HG03095 (cell line): ENCODE measurements around the gene ODAD4.

Experiments
- ATAC-seq: cut with Tn5 transposase; IDR thresholded peaks from one replicate; pipeline ENCODE4 v1.9.1; 2021; ENCODE audit warnings: moderate library complexity; ENCODE audit not compliant: unreplicated experiment

Gene ODAD4

DNA sequence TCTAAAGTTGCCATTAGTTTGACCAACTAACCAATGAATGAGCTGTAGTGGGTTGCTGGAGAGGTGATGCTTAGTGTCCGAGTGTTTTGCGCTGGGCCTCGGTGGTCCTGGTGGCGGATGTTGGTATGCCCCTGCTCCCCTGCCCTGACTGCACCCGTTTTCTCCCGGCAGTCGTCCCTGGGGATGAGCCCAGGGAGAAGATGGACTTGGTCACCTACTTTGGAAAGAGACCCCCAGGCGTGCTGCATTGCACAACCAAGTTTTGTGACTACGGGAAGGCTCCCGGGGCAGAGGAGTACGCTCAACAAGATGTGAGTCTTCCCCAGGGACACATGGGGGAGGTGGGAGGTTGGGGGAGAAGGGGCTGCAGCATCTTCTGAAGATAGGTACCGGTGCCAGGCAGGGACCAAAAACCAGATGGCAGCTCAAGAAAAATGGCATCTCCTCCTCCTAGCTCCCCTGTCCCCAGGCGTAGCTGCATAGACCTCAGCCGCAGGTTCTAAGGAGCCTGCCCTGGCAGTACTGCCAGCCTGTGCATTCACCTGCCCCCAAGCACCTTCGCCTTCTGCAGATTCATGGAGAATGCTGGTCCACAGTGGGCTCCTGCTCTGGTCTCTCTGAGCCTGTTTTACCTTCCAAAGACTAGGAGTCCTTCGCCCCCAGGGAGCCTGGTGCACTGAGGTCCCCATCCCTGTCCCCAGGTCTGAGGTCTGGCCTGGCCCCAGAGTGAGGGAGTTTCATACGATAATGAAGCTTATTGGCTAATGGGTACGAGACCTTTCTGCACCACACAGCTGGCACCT lies 41.5 kb downstream of the ODAD4 start:
- no peak for ATAC-seq

GRCh38 chr17:41972571-41973407 lies 42.4 kb downstream of the ODAD4 start:
- no peak for ATAC-seq

DNA sequence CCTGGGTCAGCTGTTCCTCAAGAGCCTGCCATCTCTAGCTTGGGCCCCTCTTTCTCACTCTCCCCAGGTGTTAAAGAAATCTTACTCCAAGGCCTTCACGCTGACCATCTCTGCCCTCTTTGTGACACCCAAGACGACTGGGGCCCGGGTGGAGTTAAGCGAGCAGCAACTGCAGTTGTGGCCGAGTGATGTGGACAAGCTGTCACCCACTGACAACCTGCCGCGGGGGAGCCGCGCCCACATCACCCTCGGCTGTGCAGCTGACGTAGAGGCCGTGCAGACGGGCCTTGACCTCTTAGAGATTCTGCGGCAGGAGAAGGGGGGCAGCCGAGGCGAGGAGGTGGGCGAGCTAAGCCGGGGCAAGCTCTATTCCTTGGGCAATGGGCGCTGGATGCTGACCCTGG lies 43.0 kb downstream of the ODAD4 start:
- no peak for ATAC-seq

DNA sequence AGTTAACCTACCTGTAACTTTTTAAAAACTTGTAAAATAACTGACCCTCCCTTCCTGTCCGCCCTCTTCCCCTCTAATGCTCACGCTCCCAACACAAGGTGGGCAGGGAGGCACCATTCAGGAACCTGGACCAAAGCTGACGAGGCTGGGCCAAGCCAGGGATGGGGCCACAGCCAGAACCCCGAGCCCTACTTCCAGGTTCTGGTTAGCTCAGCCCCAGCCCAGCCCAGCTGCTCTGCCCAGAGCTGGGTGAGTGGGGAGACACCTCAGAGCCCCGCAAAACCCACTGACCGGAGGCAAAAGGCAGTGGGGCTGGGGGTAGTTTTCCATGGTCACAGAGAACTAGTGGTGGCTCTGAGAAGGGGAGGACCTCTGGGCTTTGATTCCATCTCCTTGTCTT lies 43.6 kb downstream of the ODAD4 start:
- no peak for ATAC-seq

DNA sequence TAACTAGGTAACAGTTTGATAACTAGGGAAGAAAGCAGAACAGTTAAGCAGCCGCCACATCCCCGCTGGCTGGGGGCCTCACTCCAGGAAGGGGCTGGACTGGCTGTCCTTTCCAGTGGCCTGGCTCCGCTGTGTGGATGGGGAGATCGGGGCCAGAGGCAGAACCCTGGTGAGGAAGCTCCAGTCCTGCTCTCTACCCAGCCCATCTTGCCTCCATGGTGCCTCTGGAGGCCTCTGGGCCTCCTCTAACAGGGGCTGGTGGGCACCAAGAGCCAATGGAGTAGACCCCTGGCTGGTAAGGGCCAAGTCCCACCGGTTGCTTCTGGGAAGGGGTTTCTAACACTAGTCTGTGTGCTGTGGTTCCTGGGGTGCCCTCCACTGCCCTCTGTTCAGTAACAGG lies 44.2 kb downstream of the ODAD4 start:
- no peak for ATAC-seq

- ATAC-seq: no peak
Measured at GRCh38 chr17:41975099-41976083, 45.0 kb downstream of the ODAD4 start.

DNA sequence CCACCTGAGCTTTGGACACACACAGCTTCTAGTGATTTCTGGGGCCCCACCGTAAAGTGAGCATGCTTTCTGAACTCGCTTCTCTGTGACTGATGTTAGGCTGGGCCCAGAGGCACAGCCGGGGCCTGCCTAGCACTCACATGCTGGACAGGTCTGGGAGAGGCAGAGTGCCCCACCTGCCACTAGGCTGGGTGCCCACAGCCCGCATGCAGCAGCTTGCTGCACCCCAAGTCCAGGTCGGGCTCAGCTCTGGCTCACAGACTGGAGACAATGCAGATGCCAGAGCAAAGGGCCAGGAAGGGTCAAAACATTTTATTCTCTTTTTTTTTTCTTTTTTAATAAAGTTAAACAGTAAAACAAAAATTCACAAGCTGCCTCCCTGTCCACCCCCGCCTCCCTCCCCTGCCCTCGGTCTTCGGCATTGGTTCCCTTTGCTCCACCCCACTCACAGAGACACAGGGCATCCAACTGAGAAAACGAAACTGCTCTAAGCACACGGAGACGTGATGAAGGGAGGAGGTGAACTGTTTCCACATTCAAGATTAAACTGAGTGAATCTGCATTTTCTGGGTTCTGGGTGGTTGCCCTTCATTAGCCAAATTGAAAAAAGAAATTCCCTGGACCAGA lies 45.8 kb downstream of the ODAD4 start:
- no peak for ATAC-seq

DNA sequence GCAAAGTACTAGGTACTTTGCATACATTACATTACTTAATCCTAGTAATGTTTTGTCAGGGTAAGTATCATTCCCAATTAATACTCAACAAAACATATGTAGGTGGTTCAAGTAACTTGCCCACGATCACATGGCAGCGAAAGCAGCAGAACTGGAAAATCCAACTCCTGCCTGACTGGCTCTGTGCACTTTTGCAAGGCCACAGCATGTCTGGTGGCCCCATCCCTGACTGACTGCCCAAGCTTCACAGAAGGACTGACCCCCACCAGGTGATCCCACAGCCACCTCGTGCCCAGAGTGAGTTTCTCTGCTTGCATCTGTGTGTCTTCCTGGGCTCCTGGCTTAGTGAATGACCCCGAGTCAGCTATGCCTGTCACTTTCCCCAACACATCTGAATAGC lies 47.6 kb downstream of the ODAD4 start:
- ATAC-seq: no peak

DNA sequence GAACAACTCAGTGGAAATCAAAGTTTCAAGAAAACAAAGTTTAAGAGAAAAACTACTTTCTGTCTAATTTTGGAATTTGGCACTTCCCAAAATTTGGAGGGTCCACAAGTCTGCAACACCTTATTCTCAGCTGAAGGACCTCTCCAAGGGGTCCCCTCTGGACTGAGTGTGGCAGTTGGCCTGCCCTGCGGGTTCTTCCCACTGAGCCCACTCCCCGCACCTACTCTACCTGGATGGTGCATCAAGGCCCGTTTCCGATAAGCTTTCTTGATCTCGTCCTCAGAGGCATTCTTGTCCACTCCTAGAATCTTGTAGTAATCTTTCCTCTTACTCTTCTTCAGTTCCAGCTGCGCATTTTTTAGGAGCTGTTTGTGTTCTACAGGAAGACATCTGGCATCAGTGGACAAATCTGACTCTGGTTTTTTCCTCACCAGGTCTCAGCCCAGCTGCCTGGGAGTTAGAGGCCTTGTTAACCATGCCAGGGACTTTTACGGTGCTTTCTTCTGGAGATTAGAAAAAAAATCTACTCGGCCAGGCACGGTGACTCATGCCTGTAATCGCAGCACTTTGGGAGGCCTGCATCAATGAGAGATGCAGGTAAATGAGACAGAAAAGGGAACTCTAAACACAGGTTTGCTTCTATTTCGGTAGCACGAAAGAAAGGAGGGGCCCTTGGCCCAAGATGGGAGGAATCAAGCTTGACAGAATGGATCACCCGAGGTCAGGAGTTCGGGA lies 51.8 kb downstream of the ODAD4 start:
- ATAC-seq: no peak

DNA sequence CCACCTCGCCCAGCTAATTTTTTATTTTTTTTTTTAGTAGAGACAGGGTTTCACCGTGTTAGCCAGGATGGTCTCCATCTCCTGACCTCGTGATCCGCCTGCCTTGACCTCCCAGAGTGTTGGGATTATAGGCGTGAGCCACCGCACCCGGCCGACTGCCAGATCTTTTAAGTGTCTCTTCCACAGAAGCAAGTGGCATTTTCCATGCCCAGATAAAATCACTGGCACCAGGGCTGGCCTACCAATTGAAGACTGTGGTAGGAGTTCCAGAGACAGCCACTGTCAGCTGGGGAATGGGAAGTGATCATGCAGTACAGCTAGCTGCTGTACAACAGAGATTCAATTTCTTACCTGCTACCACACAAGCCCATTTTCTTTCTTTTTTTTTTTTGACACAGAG lies 54.0 kb downstream of the ODAD4 start:
- no peak for ATAC-seq

DNA sequence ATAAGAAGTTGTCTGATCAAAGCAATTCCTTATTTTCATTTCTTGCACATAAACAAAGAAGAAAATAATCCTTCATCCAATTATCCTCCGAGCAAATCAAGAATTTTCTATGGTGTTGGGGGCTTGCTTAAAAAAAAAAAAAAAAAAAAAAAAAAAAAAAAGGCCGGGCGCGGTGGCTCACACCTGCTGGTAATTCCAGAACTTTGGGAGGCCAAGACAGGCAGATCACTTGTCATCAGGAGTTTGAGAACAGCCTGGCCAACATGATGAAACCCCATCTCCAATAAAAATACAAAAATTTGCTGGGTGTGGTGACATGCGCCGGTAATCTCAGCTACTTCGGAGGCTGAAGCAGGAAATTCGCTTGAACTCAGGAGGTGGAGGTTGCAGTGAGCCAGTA lies 55.5 kb downstream of the ODAD4 start:
- ATAC-seq: no peak

- ATAC-seq: no peak
Measured at GRCh38 chr17:41986634-41987033, 56.2 kb downstream of the ODAD4 start.

DNA sequence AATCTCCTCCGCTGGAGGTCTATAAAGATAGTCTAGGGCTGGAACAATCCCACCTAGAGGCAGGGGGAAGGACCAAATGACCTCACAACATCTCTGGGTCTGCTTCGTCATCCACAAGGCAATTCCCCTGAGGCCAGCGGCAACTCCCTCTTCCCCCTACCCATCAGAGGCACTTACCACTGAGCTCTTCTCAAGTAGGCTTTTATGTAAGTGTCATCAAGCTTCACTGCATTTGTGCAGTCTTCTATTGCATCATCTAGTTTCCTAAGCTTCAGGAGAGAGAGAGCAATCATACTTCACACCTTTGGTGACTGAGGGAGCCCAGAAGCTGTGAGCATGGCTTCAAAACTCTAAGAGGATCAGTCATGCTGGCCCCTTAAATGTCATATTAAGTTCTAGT lies 57.2 kb downstream of the ODAD4 start:
- no peak for ATAC-seq

- ATAC-seq: no peak
Measured at GRCh38 chr17:41988418-41988817, 58.0 kb downstream of the ODAD4 start.

DNA sequence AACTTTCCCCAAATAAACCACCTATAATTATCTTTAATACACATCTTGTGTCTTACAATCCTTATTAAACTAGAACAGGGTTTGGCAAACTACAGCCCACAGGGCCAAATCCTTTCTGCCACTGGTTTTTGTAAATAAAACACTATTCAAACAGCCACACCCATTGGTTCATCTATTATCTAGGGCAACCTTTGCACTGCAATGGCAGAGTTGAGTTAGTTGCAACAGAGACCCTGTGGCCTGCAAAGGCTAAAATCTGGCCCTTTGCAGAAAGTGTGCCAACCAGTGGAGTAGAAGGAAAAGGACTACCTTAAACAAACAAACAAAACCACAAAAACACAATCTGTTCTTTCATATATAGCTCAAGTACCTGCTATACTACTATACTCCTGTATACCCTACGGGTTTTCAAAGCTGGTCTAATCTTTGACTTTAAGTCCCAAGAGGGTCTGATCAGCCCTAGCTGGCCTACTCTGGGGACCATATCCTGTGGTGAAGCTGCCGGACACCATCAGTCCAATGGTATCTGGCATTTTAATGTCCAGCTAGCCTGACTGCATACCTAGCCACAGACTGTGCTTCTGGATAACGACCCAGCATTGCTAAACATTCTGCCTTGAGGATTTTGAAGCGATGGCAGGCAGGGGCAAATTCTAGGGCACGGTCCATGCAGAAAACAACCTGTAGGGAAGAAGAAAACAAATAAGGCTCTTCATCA lies 59.4 kb downstream of the ODAD4 start:
- no peak for ATAC-seq

DNA sequence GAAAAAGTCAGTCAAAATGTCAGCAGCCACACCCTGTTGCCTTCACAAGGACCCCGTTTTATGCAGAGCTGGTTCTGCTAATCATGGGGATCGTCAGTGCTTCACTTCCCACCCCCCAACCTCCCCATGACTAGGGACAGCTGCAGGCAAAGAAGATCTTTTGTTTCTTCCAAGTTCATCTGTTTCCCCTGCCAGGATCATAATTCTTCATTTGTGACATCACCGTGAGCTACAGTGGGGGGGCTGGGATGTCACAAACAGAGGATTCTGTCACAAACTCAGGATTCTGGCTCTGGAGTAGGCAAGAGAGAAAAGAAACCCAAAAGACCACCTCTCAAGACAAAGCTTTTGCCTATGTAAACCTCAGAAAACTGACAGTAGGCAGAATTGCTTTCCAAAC lies 62.2 kb downstream of the ODAD4 start:
- no peak for ATAC-seq

DNA sequence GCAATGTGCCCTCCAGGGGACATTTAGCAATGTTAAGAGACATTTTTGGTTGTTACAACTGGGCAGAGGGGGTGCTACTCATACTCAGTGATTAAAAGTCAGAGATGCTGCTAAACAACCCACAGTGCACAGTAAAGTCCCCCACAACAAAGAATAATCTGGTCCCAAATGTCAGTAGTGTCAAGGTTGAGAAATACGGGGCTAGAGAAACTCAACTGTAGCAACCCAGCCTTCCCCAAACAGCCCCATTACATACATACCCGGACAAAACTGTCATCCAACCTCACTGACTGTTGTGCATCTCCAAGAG lies 66.4 kb downstream of the ODAD4 start:
- no peak for ATAC-seq

DNA sequence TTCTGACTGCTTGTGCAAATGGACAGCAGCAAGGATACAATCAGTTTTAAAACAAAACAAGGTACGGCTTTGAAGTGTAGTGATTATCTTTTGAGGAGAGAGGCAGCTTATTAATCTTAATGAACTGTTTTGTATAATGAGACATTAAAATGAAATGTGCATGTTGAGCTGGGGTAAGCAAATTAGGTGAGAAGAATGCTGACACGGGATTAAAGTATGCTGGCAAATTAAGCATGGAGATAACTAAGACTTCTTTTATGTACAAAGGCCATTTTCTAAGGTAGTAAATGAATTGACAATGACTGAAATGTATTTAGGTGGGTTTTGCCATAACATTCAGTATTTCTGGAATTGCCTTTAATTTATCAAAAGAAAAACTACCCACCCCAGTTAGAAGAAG lies 68.1 kb downstream of the ODAD4 start:
- ATAC-seq: no peak

DNA sequence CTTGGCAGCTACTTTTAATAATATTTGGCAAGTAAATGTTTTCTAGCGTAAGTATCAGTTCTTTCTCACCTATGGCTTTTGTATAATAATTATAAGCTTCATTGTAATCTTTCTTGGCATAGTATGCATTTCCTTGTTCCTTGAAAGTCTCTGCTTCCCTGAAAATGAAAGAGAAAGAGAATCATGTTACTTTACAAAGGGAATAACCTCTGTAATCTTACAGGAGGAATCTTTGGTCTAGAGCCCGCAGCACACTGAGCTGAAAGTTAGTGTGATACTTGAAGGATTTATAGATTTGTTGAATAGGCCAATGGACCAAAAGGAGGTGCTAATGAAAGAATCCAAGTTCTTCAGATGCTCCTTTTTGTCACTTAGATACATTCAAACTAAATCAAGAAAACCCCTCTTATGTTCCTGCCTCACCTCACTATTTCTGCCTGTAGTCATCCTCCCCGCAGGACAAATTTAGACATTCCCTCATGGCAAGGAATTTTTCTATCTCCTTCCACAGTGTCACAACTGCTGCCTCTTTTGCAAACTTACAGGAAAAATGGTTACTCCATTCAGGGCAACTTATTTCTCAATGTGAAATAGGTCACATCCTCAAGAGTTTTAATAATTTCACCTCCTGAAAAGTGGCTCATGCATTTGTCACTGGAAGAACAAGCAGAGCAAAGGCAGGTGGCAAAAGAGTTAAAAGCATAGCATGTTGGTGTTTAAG lies 70.2 kb downstream of the ODAD4 start:
- no peak for ATAC-seq
